SK-N-SH treated with all-trans-retinoic acid at 6 μM for 48 hours (cell line): ENCODE results near the gene TANC1.

Experiments
- ATAC-seq: fragments of 200-7000 bp; cut with Tn5 transposase; 3 replicates; pipeline ENCODE4 v1.9.1; 2020; ENCODE audit warnings: mild to moderate bottlenecking, moderate library complexity
- ARNTL ChIP-seq: fragments of 450-650 bp; formaldehyde crosslinking; IDR thresholded peaks from 2 replicates; pipeline ENCODE4 v1.5.0; 2020; ENCODE audit warnings: low read depth, mild to moderate bottlenecking, moderate library complexity, borderline replicate concordance
- BACH2 ChIP-seq: fragments of 250-450 bp; sonication (Bioruptor Pico); IDR thresholded peaks from 2 replicates; pipeline ENCODE4 v1.9.0; 2021; ENCODE audit warnings: mild to moderate bottlenecking, borderline replicate concordance
- CREB5 ChIP-seq: fragments of 250-450 bp; sonication (Bioruptor Pico); IDR thresholded peaks from 2 replicates; pipeline ENCODE4 v1.5.1; 2020; ENCODE audit warnings: low read depth, mild to moderate bottlenecking, moderate library complexity
- CSDC2 ChIP-seq: fragments of 250-450 bp; sonication (Bioruptor Pico); IDR thresholded peaks from 2 replicates; pipeline ENCODE4 v1.5.0; 2020; ENCODE audit warnings: mild to moderate bottlenecking, moderate library complexity
- CSRNP3 ChIP-seq: fragments of 250-450 bp; sonication (Bioruptor Pico); IDR thresholded peaks from 2 replicates; pipeline ENCODE4 v1.5.1; 2021; ENCODE audit warnings: mild to moderate bottlenecking, moderate library complexity
- ESRRG ChIP-seq: fragments of 250-450 bp; sonication (Bioruptor Pico); IDR thresholded peaks from 2 replicates; pipeline ENCODE4 v1.6.1; 2021; ENCODE audit warnings: mild to moderate bottlenecking
- GLIS3 ChIP-seq: fragments of 250-450 bp; sonication (Bioruptor Pico); IDR thresholded peaks from 2 replicates; pipeline ENCODE4 v1.5.0; 2020; ENCODE audit warnings: mild to moderate bottlenecking, moderate library complexity
- ISL1 ChIP-seq: fragments of 250-450 bp; sonication (Bioruptor Pico); IDR thresholded peaks from 2 replicates; pipeline ENCODE4 v2.1.2; 2022; ENCODE audit warnings: mild to moderate bottlenecking, moderate library complexity
- OSR1 ChIP-seq: fragments of 250-450 bp; sonication (Bioruptor Pico); IDR thresholded peaks from 2 replicates; pipeline ENCODE4 v1.8.0; 2022; ENCODE audit warnings: moderate library complexity, mild to moderate bottlenecking, inconsistent platforms
- PATZ1 ChIP-seq: fragments of 250-450 bp; sonication (Bioruptor Pico); IDR thresholded peaks from 2 replicates; pipeline ENCODE4 v1.8.0; 2020; ENCODE audit warnings: mild to moderate bottlenecking, moderate library complexity, borderline replicate concordance
- POU6F1 ChIP-seq: fragments of 250-450 bp; sonication (Bioruptor Pico); IDR thresholded peaks from 2 replicates; pipeline ENCODE4 v1.8.0; 2021; ENCODE audit warnings: low read depth, mild to moderate bottlenecking, moderate library complexity, borderline replicate concordance
- PPARA ChIP-seq: fragments of 250-450 bp; sonication (Bioruptor Pico); IDR thresholded peaks from 2 replicates; pipeline ENCODE4 v1.5.0; 2020; ENCODE audit warnings: mild to moderate bottlenecking, borderline replicate concordance
- RARB ChIP-seq: fragments of 250-450 bp; sonication (Bioruptor Pico); IDR thresholded peaks from 2 replicates; pipeline ENCODE4 v1.8.0; 2021; ENCODE audit warnings: mild to moderate bottlenecking, moderate library complexity
- SNAI2 ChIP-seq: fragments of 250-450 bp; sonication (Bioruptor Pico); IDR thresholded peaks from 2 replicates; pipeline ENCODE4 v1.5.0; 2020; ENCODE audit warnings: mild to moderate bottlenecking, moderate library complexity
- TCF4 ChIP-seq: fragments of 250-450 bp; sonication (Bioruptor Pico); IDR thresholded peaks from 2 replicates; pipeline ENCODE4 v1.8.0; 2021; ENCODE audit warnings: mild to moderate bottlenecking, moderate library complexity, borderline replicate concordance
- TOX ChIP-seq: fragments of 250-450 bp; sonication (Bioruptor Pico); IDR thresholded peaks from 2 replicates; pipeline ENCODE4 v1.8.0; 2021; ENCODE audit warnings: mild to moderate bottlenecking, moderate library complexity, borderline replicate concordance
- TSHZ2 ChIP-seq: fragments of 250-450 bp; sonication (Bioruptor Pico); IDR thresholded peaks from 2 replicates; pipeline ENCODE4 v1.5.0; 2020; ENCODE audit warnings: mild to moderate bottlenecking, moderate library complexity
- ZC3H10 ChIP-seq: fragments of 250-450 bp; sonication (Bioruptor Pico); IDR thresholded peaks from 2 replicates; pipeline ENCODE4 v1.5.1; 2021; ENCODE audit warnings: mild to moderate bottlenecking, moderate library complexity
- ZFP3 ChIP-seq: fragments of 250-450 bp; sonication (Bioruptor Pico); IDR thresholded peaks from 2 replicates; pipeline ENCODE4 v1.5.0; 2020; ENCODE audit warnings: mild to moderate bottlenecking, moderate library complexity
- ZFP30 ChIP-seq: fragments of 450-650 bp; formaldehyde crosslinking; IDR thresholded peaks from 2 replicates; pipeline ENCODE4 v1.5.0; 2022; ENCODE audit warnings: mild to moderate bottlenecking, moderate library complexity
- ZNF565 ChIP-seq: fragments of 450-650 bp; formaldehyde crosslinking; conservative IDR thresholded peaks from 2 replicates; pipeline ENCODE4 v1.5.0; 2020; ENCODE audit warnings: low read depth, mild to moderate bottlenecking, moderate library complexity
- ZNF70 ChIP-seq: fragments of 450-650 bp; formaldehyde crosslinking; IDR thresholded peaks from 2 replicates; pipeline ENCODE4 v1.5.0; 2020; ENCODE audit warnings: mild to moderate bottlenecking, moderate library complexity
- ZNF8 ChIP-seq: fragments of 450-650 bp; formaldehyde crosslinking; IDR thresholded peaks from 2 replicates; pipeline ENCODE4 v1.5.0; 2020; ENCODE audit warnings: mild to moderate bottlenecking, moderate library complexity

TANC1 gene

GRCh38 chr2:159053161-159054031 is 85.0 kb downstream of the TANC1 start:
- peak; percentile 90 for ATAC-seq
- peak; percentile 28 for TF ChIP-seq TSHZ2
- TF ChIP-seq CSDC2 (CRISPR knock-in tag): 0 out of 2 replicates have a peak, but pooled peaks have one; percentile 86
- TF ChIP-seq ZFP3 (CRISPR knock-in tag): peak; percentile 63
- peak; percentile 88 for TF ChIP-seq SNAI2 (CRISPR knock-in tag)
- peak; percentile 82 for TF ChIP-seq ISL1 (CRISPR knock-in tag)
- TF ChIP-seq ZNF565 (CRISPR knock-in tag): no peak
- peak; percentile 75; the same call in 1 of the 2 replicates for TF ChIP-seq TCF4 (CRISPR knock-in tag)
- TF ChIP-seq ZNF8 (CRISPR knock-in tag): no peak
- TF ChIP-seq RARB: peak; percentile 84; the same call in 1 of the 2 replicates
- peak; percentile 15; the same call in 1 of the 2 replicates for TF ChIP-seq POU6F1
- no peak for TF ChIP-seq OSR1
- no peak for TF ChIP-seq GLIS3 (CRISPR knock-in tag)
- TF ChIP-seq ZC3H10: peak; percentile 99
- TF ChIP-seq TOX (CRISPR knock-in tag): peak; percentile 99; the same call in 1 of the 2 replicates
- no peak for TF ChIP-seq PPARA (CRISPR knock-in tag)
- peak; percentile 83 for TF ChIP-seq CREB5
- TF ChIP-seq ZFP30 (CRISPR knock-in tag): no peak
- TF ChIP-seq ARNTL (CRISPR knock-in tag): no peak
- no peak for TF ChIP-seq BACH2 (CRISPR knock-in tag)
- no peak for TF ChIP-seq ZNF70 (CRISPR knock-in tag)
- no peak for TF ChIP-seq ESRRG (CRISPR knock-in tag)
- TF ChIP-seq PATZ1 (CRISPR knock-in tag): peak; percentile 48; the same call in 1 of the 2 replicates
- peak; percentile 78; the same call in 1 of the 2 replicates for TF ChIP-seq CSRNP3 (CRISPR knock-in tag)

- no peak for ATAC-seq
- TF ChIP-seq RARB: no peak
These were observed 85.5 kb downstream of the TANC1 start for GRCh38 chr2:159054032-159054334.
